Natural killer cell (primary cell): ENCODE data around the gene GALNT9. TPM values are rescaled to one million over a fixed set of nuclear protein-coding genes. Genes with fewer than 3 reads are reported as not detected.

Experiments
- ATAC-seq, 3 donors: fragments of 150-1000 bp in 2 of 3; fragments of 200-7000 bp in 1 of 3; cut with Tn5 transposase; 1 replicate in 1 of 3; 2 replicates in 2 of 3; pipeline ENCODE4 v1.10.0; 2021; ENCODE audit warnings: mild to moderate bottlenecking in 2 of 3, moderate library complexity in 2 of 3
- DNase-seq, 2 donors: peaks; one replicate each; pipeline versions ENCODE4 v3.0.0 to v3.0.0-alpha.2; 2013 to 2021; ENCODE audit warnings: mixed read lengths in 1 of 2
- H3K27ac ChIP-seq: one replicate; pipeline ENCODE4 v1.5.1; 2013; ENCODE audit warnings: mild to moderate bottlenecking, low read length
- H3K27me3 ChIP-seq: one replicate; pipeline ENCODE4 v1.6.1; 2013; ENCODE audit warnings: low read length; ENCODE audit not compliant: control insufficient read depth, insufficient read depth
- H3K36me3 ChIP-seq: one replicate; pipeline ENCODE4 v1.6.1; 2013; ENCODE audit warnings: low read length; ENCODE audit not compliant: control insufficient read depth, insufficient read depth
- H3K4me1 ChIP-seq: one replicate; pipeline ENCODE4 v1.6.1; 2013; ENCODE audit warnings: low read length; ENCODE audit not compliant: control insufficient read depth, insufficient read depth
- H3K4me3 ChIP-seq: one replicate; pipeline ENCODE4 v1.5.1; 2013; ENCODE audit warnings: low read length
- H3K9me3 ChIP-seq: one replicate; pipeline ENCODE4 v1.6.1; 2013; ENCODE audit warnings: low read length; ENCODE audit not compliant: control insufficient read depth, insufficient read depth
- H3K27ac Mint-ChIP-seq, 2 donors: one replicate each; pipeline ENCODE4 v1.8.0; 2022; ENCODE audit warnings: mild to moderate bottlenecking in 2 of 2, mixed read lengths in 2 of 2, moderate library complexity in 1 of 2
- H3K27me3 Mint-ChIP-seq, 2 donors: one replicate each; pipeline ENCODE4 v1.8.0; 2022; ENCODE audit warnings: low read depth in 2 of 2, mixed read lengths in 2 of 2
- H3K36me3 Mint-ChIP-seq: one replicate; pipeline ENCODE4 v1.8.0; 2022; ENCODE audit warnings: mixed read lengths
- H3K4me1 Mint-ChIP-seq, 2 donors: one replicate each; pipeline ENCODE4 v1.8.0; 2022; ENCODE audit warnings: mixed read lengths in 2 of 2
- H3K4me3 Mint-ChIP-seq: one replicate; pipeline ENCODE4 v1.8.0; 2022; ENCODE audit warnings: mild to moderate bottlenecking, moderate library complexity, mixed read lengths
- H3K9me3 Mint-ChIP-seq, 2 donors: one replicate each; pipeline ENCODE4 v1.8.0; 2022; ENCODE audit warnings: mixed read lengths in 2 of 2
- CTCF ChIP-seq: fragments of 200-600 bp; IDR thresholded peaks from one replicate; pipeline ENCODE4 v1.8.0; 2022; ENCODE audit warnings: antibody characterized with exemption
- WGBS: methylation state at CpG from one replicate; pipeline ENCODE4 v1.1.7; 2013; ENCODE audit warnings: missing lambda C conversion rate; ENCODE audit not compliant: insufficient coverage; 5-methylcytosine and 5-hydroxymethylcytosine counted together
- intact Hi-C: fragments of 100-400 bp; cut with micrococcal nuclease; formaldehyde crosslinking; loops from one replicate; pipeline ENCODE4 v1.14.2; 2022
- total RNA-seq, 4 donors: library from RNA; stranded (reverse); fragments of 120-200 nt in 1 of 4; gene quantifications; one replicate each; pipeline versions ENCODE4 v1.2.3 to v1.2.4, GENCODE V29; 2013 to 2022

The GALNT9 gene
- total RNA-seq, 3 donors from 2014 or later (not counting 1 experiment from before 2014, with no cell fraction given): not detected

- no peak overlapping the region for H3K4me3 ChIP-seq
- 55% methylated on average over 16 of the region's 16 CpGs for WGBS
Observed at GRCh38 chr12:132248453-132249167, 80.8 kb downstream of the GALNT9 start.

GRCh38 chr12:132247718-132248452 lies 81.5 kb downstream of the GALNT9 start:
- Histone ChIP-seq H3K4me3 (no peak overlapping the region), H3K36me3 (no peaks in the 10 kb centered on the region), H3K9me3 (no peaks in the 10 kb centered on the region), H3K27ac (no peak overlapping the region), H3K27me3 (no peaks in the 10 kb centered on the region), H3K4me1 (no peaks in the 10 kb centered on the region)
- 91% methylated on average over 35 of the region's 35 CpGs for WGBS
- Mint-ChIP-seq H3K9me3 (no peaks in the 10 kb centered on the region), H3K27ac (no peak overlapping the region), H3K36me3 (no peaks in the 10 kb centered on the region), H3K4me1 (peaks cover 0 to 11% of the 10 kb centered on the region in 2 donors), H3K4me3 (no peak overlapping the region), H3K27me3 (peaks cover 8 to 10% of the 10 kb centered on the region in 2 donors)
- no peak for TF ChIP-seq CTCF
- intact Hi-C loops: no loop called here
- no peak for DNase-seq
- ATAC-seq: no peak

More at GRCh38 chr12:132248453-132249167, 80.8 kb downstream of the GALNT9 start:
- intact Hi-C loops: no loop called here
- Histone ChIP-seq H3K36me3 (no peaks in the 10 kb centered on the region), H3K27ac (no peak overlapping the region), H3K9me3 (no peaks in the 10 kb centered on the region), H3K27me3 (no peaks in the 10 kb centered on the region), H3K4me1 (no peaks in the 10 kb centered on the region)
- Mint-ChIP-seq H3K36me3 (no peaks in the 10 kb centered on the region), H3K9me3 (no peaks in the 10 kb centered on the region), H3K4me1 (peaks cover 0 to 4% of the 10 kb centered on the region in 2 donors), H3K4me3 (no peak overlapping the region), H3K27ac (no peak overlapping the region), H3K27me3 (peaks cover 8 to 10% of the 10 kb centered on the region in 2 donors)
- ATAC-seq (no peak), DNase-seq (no peak)
- no peak for TF ChIP-seq CTCF

- Mint-ChIP-seq H3K4me1 (peaks cover 0 to 11% of the 10 kb centered on the region in 2 donors), H3K27me3 (peaks cover 5 to 10% of the 10 kb centered on the region in 2 donors), H3K4me3 (no peak overlapping the region), H3K9me3 (no peaks in the 10 kb centered on the region), H3K27ac (no peak overlapping the region), H3K36me3 (no peaks in the 10 kb centered on the region)
- no peaks in the 10 kb centered on the region for H3K4me1 ChIP-seq
- intact Hi-C loops: no loop called here
- H3K27ac ChIP-seq: no peak overlapping the region
- no peak for DNase-seq
- ATAC-seq: no peak
- TF ChIP-seq CTCF: no peak
- H3K4me3 ChIP-seq: no peak overlapping the region
- H3K36me3 ChIP-seq: no peaks in the 10 kb centered on the region
- H3K9me3 ChIP-seq: no peaks in the 10 kb centered on the region
- 90% methylated on average over 27 of the region's 27 CpGs for WGBS
- no peaks in the 10 kb centered on the region for H3K27me3 ChIP-seq
Observed at GRCh38 chr12:132246997-132247717, 82.2 kb downstream of the GALNT9 start.
